Right lobe of liver (tissue), 6 donors: ENCODE results near the gene SPATA2L. TPM values are rescaled to one million over a fixed set of nuclear protein-coding genes. Genes with fewer than 3 reads are reported as not detected.
A peak's percentile ranks its signal among the peaks of the same experiment; 100 is the strongest.
"Not testable (repeated sequence)": the region's sequence is repeated elsewhere in the genome, so short reads cannot be mapped to it uniquely, and the experiment has no call there.

Experiments
- ATAC-seq, 4 donors: fragments of 200-7000 bp; cut with Tn5 transposase; one replicate each; pipeline ENCODE4 v1.9.1; 2020; ENCODE audit warnings: mild to moderate bottlenecking in 4 of 4, moderate library complexity in 4 of 4
- DNase-seq, 3 donors: peaks; one replicate each; pipeline ENCODE4 v3.0.0-alpha.2; 2020
- H3K27ac ChIP-seq, 3 donors: fragments of 200-600 bp; one replicate each; pipeline ENCODE4 v1.8.0; 2022
- H3K27me3 ChIP-seq, 2 donors: fragments of 200-600 bp; one replicate each; pipeline ENCODE4 v1.8.0; 2022
- H3K36me3 ChIP-seq, 4 donors: fragments of 200-600 bp; sonication (generic) in 1 of 4; one replicate each; pipeline versions ENCODE4 v1.5.1 to v1.8.0; 2017 to 2022; ENCODE audit warnings: control low read depth in 1 of 4
- H3K4me1 ChIP-seq, 4 donors: fragments of 200-600 bp; sonication (generic) in 1 of 4; one replicate each; pipeline versions ENCODE4 v1.5.1 to v1.8.0; 2017 to 2022; ENCODE audit warnings: control low read depth in 1 of 4
- H3K4me3 ChIP-seq, 3 donors: fragments of 200-600 bp; one replicate each; pipeline ENCODE4 v1.8.0; 2022
- H3K9me3 ChIP-seq, 4 donors: fragments of 200-600 bp; sonication (generic) in 1 of 4; one replicate each; pipeline versions ENCODE4 v1.5.1 to v1.8.0; 2017 to 2022; ENCODE audit warnings: control low read depth in 1 of 4
- POLR2A ChIP-seq: fragments of 450-650 bp; IDR thresholded peaks from one replicate; pipeline ENCODE4 v1.6.1; 2017; ENCODE audit warnings: antibody characterized with exemption, mild to moderate bottlenecking
- WGBS: methylation state at CpG from one replicate; pipeline ENCODE4 v1.1.6; 2018; ENCODE audit warnings: low coverage, low lambda C conversion rate; ENCODE audit not compliant: insufficient coverage; ENCODE audit errors: missing lambda C conversion rate; 5-methylcytosine and 5-hydroxymethylcytosine counted together
- intact Hi-C, 2 donors: fragments of 100-400 bp; cut with DNase I; formaldehyde crosslinking; loops; one replicate each; pipeline versions ENCODE4 v1.11.2 to v1.14.1; 2022
- total RNA-seq, 6 experiments: library from RNA; depleted of rRNA in 2 of 6; stranded (reverse); fragments of >200 nt in 2 of 6; fragmentation: NEBNext Ultra II Directional in 3 of 6; extraction: Animal tissue kit (Norgen Biotek cat#: 25700) in 3 of 6; gene quantifications; one replicate each; pipeline versions ENCODE4 v1.1.0 to v1.2.4, GENCODE V29; 2016 to 2023
- TF ChIP-seq, protein P1 (sequence below), 4 donors: fragments of 200-600 bp in 3 of 4; fragments of 450-650 bp in 1 of 4; IDR thresholded peaks; one replicate each; pipeline versions ENCODE4 v1.5.1 to v1.8.0; 2016 to 2022; ENCODE audit warnings: antibody characterized with exemption in 4 of 4, mild to moderate bottlenecking in 2 of 4
- donor health status: DM: no; HTN: yes; CAD: no.
- donor health status: DM: no; HTN: no; CAD: no.
- donor health status: DM: no; HTN: no; CAD: no.
- donor health status: DM: no; HTN: yes; CAD: no.
- donor health status: DM: no; HTN: yes; CAD: no.

SPATA2L gene
- total RNA-seq, 6 experiments from 2014 or later = 5.6 to 17.9 (median 11.2) TPM

DNA sequence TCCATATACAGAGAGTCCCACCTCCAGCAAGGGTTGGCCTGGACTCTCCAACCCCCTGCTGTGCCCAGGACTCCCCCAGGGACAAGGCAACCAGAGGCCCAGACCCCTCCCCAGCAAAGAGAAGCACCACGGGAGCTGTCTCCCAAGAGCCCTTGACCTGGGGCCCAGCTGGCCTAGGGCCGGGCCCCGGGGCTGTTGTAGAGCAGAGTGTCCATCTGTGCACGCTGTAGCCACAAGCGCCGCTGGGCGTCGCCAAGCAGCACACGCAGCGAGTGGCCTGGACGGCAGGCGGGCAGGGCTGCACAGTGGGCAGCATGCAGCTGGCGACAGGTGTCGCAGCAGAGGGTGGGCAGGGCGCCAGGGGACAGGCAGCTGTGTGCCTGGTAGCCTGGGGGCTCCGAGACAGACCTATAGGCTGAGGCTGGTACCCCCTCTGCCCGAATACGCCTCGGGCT is 4.3 kb downstream of the SPATA2L start:
- TF ChIP-seq, protein P1, sequence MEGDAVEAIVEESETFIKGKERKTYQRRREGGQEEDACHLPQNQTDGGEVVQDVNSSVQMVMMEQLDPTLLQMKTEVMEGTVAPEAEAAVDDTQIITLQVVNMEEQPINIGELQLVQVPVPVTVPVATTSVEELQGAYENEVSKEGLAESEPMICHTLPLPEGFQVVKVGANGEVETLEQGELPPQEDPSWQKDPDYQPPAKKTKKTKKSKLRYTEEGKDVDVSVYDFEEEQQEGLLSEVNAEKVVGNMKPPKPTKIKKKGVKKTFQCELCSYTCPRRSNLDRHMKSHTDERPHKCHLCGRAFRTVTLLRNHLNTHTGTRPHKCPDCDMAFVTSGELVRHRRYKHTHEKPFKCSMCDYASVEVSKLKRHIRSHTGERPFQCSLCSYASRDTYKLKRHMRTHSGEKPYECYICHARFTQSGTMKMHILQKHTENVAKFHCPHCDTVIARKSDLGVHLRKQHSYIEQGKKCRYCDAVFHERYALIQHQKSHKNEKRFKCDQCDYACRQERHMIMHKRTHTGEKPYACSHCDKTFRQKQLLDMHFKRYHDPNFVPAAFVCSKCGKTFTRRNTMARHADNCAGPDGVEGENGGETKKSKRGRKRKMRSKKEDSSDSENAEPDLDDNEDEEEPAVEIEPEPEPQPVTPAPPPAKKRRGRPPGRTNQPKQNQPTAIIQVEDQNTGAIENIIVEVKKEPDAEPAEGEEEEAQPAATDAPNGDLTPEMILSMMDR (IDR thresholded peaks at IDR 0.05) = no peak
- TF ChIP-seq POLR2A = no peak
- ATAC-seq = no peak
- no peaks in the 10 kb centered on the region for H3K27me3 ChIP-seq
- no peak overlapping the region for H3K27ac ChIP-seq
- H3K4me3 ChIP-seq = no peak overlapping the region
- H3K36me3 ChIP-seq = peaks cover 0 to 28% (median 7%) of the 10 kb centered on the region in 4 donors
- no peaks in the 10 kb centered on the region for H3K9me3 ChIP-seq
- intact Hi-C loops = no loop called here
- WGBS = 80% methylated on average over 1 of the region's 19 CpGs
- H3K4me1 ChIP-seq = peaks cover 0 to 19% (median 7%) of the 10 kb centered on the region in 4 donors
- DNase-seq = no peak

DNA sequence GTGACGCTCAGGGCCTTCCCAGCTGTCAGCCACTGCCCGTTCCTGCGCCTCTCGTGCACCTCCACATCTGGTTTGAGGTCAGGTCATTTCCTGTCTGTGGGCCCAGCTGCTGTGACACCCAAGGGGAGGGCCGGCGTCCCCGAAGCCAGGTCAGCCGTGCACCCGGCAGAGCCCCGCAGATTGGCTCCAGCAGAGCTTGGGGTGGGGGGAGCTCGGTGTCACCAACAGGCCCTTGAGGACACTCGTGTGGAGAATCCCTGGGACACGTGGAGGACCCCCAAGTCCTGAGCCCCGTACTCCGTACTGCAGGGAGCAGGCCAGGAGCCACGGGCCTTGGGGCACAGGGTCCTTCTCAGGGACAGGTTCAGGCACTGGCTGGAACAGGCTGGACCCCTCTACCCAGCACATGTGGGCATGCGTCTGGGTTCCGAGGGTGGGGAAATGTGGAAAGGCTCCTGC is 4.8 kb downstream of the SPATA2L start:
- H3K27ac ChIP-seq = no peak overlapping the region
- TF ChIP-seq, protein P1 (IDR thresholded peaks at IDR 0.05) = no peak
- no peak for TF ChIP-seq POLR2A
- H3K4me1 ChIP-seq = peaks cover 0 to 19% (median 7%) of the 10 kb centered on the region in 4 donors
- H3K36me3 ChIP-seq = peaks cover 0 to 33% (median 9%) of the 10 kb centered on the region in 4 donors
- no peaks in the 10 kb centered on the region for H3K9me3 ChIP-seq
- no peak overlapping the region for H3K4me3 ChIP-seq
- intact Hi-C loops = no loop called here
- no peak for DNase-seq
- ATAC-seq = no peak
- no peaks in the 10 kb centered on the region for H3K27me3 ChIP-seq
- 80% methylated on average over 2 of the region's 18 CpGs for WGBS

DNA sequence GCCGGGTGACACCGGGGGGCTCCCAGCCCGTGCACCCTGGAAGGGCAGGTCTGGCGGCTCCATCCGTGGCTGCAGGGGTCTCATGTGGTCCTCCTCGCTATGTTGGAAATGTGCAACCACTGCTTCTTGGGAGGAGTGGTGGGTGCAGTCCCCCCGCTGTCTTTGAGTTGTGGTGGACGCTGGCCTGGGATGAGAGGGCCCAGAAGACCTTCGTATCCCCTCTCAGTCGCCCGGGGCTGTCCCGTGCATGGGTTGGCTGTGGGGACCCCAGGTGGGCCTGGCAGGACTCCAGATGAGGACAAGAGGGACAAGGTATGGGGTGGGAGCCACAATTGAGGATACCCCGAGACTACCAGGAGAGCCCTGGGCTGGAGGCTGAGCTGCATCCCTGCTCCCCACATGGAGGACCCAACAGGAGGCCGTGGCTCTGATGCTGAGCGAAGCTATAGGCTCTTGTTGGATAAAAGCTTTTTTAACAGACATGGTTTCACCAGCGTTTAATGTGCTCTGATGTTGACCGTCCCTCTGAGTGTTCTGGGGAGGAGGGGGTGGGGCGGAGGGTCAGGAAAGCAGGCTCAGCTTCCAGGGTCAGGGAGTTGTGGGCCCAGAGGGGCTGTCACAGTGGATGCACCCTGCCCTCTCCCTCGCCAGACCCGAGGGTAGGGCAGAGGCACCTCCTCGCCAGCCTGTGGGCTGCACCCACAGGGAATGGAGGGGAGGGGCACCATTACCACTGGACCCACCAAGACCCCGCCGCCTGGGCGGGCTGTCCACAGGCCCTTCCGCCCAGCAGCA is 5.4 kb downstream of the SPATA2L start:
- H3K4me3 ChIP-seq = no peak overlapping the region
- H3K9me3 ChIP-seq = no peaks in the 10 kb centered on the region
- ATAC-seq = no peak
- peaks cover 0 to 39% (median 13%) of the 10 kb centered on the region in 4 donors for H3K36me3 ChIP-seq
- DNase-seq = peak in 1 of 3 donors; percentile 61
- intact Hi-C loops = no loop called here
- no peaks in the 10 kb centered on the region for H3K27me3 ChIP-seq
- H3K27ac ChIP-seq = no peak overlapping the region
- TF ChIP-seq, protein P1 (IDR thresholded peaks at IDR 0.05) = no peak
- no peak for TF ChIP-seq POLR2A
- peaks cover 0 to 18% (median 7%) of the 10 kb centered on the region in 4 donors for H3K4me1 ChIP-seq
- WGBS = 0% methylated on average over 1 of the region's 25 CpGs

DNA sequence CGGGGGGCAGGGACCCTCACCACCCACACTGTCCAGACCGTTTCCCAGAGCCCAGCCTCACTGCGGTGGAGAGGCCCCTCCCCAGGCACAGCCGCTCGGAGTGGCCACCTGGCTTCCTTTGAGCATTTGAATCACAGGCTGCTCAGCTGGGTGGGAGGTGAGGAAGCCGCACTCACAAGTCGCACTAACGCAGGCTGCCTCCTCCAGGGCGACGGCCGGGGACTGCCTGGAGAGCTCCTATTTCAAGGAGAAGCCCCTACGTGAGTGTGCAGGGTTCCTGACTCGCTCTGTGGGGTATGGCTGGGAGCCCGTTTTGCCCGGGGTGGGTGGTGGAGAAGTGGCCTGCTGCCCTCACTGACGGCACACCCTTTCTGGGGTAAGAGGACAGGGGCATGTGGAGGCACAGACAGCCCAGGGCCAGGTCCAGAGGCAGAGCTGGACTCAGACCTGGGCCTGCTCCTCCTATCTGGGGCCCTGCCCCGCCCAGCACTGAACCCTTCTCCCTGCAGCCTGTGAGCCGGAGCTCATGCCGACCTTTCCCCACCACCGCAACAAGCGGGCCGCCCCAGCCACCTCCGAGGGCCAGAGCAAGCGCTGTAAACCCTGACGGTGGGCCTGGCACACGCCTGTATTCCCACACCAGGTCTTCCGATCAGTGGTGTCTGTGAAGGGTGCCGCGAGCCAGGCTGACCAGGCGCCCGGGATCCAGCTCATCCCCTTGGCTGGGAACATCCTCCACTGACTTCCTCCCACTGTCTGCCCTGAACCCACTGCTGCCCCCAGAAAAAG is 6.2 kb downstream of the SPATA2L start:
- Histone ChIP-seq H3K4me3 (no peak overlapping the region), H3K27me3 (no peaks in the 10 kb centered on the region), H3K4me1 (peaks cover 0 to 11% (median 5%) of the 10 kb centered on the region in 4 donors), H3K27ac (no peak overlapping the region), H3K36me3 (peaks cover 0 to 45% (median 13%) of the 10 kb centered on the region in 4 donors), H3K9me3 (no peaks in the 10 kb centered on the region)
- intact Hi-C loops = no loop called here
- DNase-seq (peak in 1 of 3 donors; percentile 52), ATAC-seq (no peak)
- TF ChIP-seq POLR2A = no peak
- TF ChIP-seq, protein P1 (IDR thresholded peaks at IDR 0.05) = no peak
- no CpG with 5 or more reads among the region's 31 CpGs for WGBS

DNA sequence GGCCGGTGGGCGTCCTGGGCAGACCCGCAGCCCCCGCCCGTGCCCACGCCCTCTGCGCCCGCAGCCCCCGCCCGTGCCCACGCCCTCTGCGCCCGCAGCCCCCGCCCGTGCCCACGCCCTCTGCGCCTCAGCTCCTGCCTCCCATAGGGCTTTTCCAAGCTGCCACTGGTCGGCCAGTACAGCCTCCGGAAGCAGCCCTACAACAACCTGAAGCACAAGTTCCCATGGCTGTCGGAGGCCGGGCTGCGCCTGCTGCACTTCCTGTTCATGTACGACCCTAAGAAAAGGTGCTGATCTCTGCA is 6.8 kb downstream of the SPATA2L start:
- H3K36me3 ChIP-seq = peaks cover 0 to 46% (median 13%) of the 10 kb centered on the region in 4 donors
- intact Hi-C loops, H3K4me3 ChIP-seq, H3K9me3 ChIP-seq, H3K4me1 ChIP-seq, ATAC-seq, H3K27ac ChIP-seq, H3K27me3 ChIP-seq: not testable (repeated sequence)
- peak in 1 of 3 donors; percentile 48 for DNase-seq
- WGBS = no CpG with 5 or more reads among the region's 23 CpGs
